Measurements from ENCODE around the gene ZNF586.
"Not testable (repeated sequence)": the region's sequence is repeated elsewhere in the genome, so short reads cannot be mapped to it uniquely, and the experiment has no call there.

Gene ZNF586

DNA sequence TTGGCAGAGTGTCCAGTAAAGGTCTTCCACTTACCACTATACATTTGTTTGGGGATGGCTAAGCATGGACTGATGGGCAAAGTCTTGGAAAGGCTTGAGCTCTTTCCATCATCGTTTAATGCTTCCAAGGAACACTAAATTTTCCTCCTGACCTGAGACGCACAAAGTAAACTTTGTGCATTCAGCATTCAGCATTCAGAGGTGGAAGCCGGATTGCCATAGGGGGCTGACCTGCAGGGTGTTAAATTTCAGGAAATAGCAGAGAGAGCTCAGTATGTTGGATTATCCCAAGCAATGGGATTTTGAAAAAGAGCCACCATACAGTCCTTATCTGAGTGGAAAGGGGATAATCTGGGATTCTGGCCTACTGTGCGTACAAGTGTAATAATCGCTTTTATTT is 31.2 kb downstream of the ZNF586 start:
- DNase-seq = no peak

DNA sequence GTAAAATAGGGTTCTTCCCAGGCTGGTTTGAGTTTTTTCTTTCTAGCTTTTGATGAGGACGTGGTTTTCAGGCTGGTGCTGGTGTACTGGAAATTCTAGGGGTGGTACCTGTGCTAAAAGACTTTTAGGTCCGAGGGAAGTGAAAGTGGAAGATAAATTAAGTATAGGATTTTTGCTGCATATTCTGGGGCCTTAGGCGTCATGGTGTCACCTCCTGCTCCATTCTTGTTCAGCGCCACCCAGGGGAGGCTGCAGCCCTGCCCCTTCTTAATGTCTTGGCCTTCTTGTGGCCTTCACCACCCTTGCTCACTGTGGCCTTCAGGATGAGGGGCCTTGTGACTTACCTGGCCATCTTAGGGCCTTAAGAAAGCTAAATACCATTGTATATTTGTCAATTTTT is 32.8 kb downstream of the ZNF586 start:
- DNase-seq = no peak

DNA sequence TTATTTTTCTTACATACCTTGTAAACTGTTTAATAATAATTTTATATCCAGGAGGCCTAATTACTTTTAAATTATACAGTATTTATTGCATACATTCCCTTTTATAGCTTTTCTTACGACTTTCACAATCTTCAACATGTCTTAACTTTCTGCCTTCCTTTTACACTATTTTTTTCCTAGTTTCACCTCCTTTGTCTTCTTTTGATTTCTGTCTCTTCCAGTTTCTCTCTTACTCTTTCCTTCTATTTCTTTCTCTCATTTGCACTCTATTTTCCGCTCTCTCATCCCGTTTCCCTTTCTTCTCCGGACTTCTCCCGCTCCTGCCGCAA is 33.8 kb downstream of the ZNF586 start:
- no peak for DNase-seq

DNA sequence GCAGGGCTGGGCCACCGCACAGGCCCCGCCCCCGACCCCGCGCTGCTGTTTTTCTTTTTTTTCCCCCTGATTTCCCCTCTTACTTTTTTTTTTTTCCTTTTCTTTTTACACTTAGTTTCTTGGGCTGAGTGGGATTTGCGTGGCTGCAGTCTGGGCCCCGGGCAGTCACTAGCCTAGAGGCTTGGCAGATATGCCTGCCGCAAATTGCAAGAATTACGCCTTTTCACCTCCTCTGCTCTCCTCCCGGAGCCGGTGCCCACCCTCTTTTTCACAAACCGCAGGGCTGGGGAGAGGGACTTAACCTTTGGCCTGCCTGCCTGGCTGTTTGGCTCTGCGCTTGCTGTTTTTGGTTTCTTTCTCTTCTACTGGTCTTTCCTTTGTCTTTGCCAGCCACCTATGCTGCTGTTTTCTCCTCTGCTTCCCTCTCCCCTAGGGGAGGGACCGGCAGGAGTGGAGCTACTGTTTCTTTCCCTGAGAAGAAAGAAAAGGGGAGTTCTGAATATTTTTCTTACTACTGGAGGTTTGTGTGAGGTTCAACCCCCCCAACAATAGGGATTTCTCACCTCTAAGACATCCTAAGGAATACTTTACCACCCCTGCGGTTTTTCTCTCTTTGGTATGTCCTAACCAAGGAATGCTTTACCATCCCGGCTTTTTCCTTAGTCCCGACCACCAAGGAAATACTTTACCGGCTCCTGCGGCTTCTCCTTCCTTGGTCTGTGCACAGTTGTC is 34.3 kb downstream of the ZNF586 start:
- DNase-seq = no peak

DNA sequence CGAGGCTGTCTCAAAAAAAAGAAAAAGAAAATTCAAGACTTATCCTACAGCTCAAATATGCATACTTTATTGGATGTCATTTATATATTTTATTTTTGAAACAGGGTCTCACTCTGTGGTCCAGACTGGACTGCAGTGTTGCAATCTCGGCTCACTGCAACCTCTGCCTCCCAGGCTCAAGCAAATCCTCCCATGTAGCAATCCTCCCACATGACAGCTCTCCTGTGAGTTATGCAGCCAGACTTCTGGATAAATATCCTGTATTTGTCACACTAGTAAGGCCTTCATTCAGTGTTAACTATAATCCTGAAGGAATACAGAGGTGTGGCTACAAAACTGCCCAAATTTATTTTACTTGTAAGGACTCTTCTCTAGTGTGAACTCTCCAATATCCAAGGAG is 38.1 kb downstream of the ZNF586 start:
- DNase-seq = no peak

DNA sequence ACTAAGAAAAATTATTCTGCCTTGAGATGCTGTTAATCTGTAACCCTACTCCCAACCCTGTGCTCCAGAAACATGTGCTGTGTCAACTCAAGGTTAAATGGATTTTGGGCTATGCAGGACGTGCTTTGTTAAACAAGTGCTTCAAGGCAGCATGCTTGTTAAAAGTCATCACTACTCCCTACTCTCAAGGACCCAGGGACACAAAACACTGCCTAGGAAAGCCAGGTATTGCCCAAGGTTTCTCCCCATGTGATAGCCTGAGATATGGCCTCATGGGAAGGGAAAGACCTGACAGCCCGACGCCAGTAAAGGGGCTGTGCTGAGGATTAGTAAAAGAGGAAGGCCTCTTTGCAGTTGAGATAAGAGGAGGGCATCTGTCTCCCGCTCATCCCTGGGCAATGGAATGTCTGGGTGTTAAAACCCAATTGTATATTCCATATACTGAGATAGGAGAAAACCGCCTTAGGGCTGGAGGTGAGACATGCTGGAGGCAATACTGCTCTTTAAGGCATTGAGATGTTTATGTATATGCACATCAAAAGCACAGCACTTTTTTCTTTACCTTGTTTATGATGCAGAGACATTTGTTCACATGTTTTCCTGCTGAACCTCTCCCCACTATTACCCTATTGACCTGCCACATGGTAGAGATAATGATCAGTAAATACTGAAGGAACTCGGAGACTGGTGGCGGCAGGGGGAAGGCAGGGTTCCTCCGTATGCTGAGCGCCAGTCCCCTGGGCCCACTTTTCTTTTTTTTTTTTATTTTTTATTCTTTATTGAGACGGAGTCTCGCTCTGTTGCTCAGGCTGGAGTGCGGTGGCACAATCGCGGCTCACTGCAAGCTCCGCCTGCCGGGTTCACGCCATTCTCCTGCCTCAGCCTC is 41.2 kb downstream of the ZNF586 start:
- not testable (repeated sequence) for DNase-seq

DNA sequence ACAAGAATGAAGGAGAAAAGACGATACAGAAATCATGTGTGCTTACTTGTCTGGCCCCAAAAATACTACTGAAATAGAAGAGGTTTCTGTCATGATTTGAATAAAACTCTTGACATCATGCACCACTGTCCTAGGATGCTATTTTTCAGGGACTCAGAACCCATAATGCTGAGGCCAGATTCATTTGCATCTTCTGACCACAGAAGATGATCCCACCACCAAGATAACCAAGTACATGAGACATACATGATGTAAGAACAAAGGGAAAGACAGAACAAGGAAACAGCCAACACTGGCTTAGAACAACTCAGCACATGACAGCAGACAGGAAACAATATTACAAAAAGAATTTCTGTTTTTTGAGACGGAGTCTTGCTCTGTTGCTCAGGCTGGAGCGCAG is 42.8 kb downstream of the ZNF586 start:
- no peak for DNase-seq

DNA sequence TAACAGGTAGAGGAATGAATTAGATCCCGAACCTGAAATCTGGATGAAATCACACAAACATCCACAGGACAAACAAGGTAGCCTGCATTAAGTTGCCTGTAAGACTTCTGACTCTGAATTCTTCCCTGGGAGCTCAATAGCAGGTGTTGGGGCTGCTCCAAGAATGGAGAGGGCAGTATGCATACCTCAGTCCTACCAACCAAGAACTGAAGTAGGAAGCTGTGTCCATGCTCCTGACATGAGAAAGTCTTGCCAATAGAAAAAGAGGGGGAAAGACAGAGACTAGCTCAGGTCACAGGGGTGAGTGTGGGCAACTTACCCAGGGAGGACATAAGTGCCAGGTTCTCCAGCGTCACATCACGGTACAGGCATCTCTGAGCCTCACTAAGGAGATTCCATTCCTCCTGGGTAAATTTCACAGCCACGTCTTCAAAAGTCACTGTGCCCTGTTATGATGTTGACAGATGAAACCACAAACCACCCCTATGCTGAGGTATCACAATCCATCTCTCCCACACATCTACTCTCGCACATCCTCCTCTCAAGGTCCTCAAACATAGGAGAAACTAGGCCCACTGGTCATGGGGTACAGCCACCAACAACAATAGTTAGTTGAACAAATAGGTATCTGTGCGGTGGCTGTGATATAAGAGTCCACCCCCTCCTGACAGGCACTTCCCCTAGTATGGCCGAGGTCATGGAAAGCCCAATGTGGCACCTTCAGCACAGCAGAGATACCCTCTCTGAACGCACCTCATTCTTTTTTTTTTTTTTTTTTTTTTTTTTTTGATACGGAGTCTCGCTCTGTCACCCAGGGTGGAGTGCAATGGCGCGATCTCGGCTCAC is 43.7 kb downstream of the ZNF586 start:
- DNase-seq = not testable (repeated sequence)

DNA sequence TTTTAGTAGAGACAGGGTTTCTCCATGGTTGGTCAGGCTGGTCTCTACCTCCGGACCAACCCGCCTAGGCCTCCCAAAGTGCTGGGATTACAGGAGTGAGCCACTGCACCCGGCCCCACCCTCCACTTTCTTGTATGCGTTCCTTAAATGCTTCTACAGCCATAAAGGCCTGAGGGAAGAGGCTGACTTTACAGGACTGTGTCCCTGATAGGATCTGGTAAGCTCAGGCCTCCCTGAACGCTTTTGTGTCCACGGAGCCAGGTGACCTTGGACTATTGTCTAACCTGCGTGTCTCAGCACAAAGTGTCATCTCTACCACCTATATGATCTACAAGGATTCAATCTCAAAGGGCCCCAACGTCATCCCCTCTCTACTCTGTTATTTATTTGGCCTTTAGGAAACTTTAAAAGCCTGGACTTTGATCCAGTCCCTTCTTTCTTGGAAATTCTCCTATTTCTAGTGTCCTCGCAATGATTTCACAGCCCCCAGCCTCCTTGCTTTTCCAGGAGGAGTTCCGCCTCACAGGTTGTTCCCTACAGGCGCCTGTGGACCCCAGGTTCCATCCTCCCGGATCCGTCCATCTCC is 44.5 kb downstream of the ZNF586 start:
- no peak for DNase-seq

DNA sequence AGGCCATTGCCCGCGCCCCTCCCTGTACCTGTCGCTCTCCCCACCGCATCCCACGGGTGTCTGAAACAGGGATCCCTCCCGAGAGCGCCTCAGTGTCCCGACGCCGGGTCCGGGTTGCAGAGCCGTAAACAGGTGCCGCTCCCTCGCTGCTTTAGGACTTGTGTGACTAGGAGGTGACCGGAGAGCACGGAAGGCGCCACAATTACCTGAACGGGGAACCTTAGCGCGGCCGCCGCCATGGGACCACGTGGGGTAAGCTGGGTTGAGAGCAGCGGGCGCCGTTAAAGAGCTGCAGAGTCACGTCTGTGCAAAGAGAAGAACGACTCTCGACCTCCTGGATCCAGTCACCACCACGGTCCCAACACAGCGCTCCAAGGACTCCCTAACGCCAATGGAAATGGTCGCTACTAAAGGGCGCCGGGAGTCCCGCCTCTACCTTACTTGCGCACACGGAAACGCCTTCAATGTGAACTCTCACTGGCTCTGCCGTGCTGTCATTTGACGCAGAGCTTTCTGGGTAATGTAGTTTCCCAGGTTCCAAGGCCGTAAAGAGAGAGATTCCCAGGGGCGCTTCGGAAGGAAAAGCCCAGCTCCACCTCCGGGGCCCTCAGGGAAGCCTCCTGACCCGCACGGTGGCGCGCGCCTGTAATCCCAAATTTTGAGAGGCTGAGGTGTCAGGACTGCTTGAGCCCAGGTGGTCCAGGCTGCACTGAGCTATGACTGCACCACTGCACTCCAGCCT is 45.2 kb downstream of the ZNF586 start, which contains the start of gene ZNF552:
TSS of gene ZNF552 (minus strand) at position 409 of the 742 bp plus-strand sequence. CDS start at position 239, 170 bp downstream.
- DNase-seq = peak; percentile 68

DNA sequence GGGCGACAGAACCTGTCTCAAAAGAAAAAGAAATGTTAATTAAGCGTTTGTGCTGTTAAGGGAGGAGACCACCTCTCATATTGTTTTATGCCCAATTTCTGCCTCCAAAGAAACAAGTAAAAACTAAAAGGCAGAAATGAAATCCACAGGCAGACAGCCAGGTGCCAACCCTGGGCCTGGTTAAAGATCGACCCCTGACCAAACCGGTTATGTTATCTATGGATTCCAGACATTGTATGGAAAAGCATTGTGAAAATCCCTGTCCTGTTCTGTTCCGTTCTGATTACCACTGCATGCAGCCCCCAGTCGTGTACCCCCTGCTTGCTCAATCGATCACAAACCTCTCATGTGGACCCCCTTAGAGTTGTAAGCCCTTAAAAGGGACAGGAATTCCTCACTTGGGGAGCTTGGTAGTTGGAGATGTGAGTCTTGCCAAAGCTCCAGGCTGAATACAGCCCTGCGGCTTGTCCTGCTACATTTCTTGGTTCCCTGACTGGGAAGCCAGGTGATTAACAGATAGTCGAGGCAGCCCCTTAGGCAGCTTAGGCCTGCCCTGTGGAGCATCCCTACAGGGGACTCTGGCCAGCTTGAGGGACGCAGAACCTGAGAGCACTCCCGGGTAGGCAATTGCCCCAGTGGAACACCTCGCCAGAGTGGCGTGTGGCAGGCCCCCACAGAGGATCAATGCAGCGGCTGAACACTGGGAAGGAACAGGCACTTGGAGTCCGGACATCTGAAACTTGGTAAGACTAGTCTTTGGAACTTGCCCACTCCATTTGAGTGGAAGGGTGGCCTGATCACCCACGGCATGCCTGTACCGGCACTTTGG is 46.0 kb downstream of the ZNF586 start:
- DNase-seq = no peak

DNA sequence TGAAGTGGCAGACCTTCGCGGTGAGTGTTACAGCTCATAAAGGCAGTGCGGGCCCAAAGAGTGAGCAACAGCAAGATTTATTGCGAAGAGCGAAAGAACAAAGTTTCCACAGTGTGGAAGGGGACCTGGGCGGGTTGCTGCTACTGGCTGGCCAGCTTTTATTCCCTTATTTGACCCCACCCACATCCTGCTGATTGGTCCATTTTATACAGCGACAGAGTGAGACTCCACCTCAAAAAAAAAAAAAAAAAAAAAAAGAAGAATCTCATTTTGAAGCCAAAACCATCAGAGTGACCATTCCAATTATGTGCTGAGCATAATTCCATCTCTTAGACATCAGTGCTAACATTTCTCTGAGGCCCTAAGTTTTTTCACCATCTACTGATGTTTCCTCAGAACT is 47.2 kb downstream of the ZNF586 start:
- no peak for DNase-seq

DNA sequence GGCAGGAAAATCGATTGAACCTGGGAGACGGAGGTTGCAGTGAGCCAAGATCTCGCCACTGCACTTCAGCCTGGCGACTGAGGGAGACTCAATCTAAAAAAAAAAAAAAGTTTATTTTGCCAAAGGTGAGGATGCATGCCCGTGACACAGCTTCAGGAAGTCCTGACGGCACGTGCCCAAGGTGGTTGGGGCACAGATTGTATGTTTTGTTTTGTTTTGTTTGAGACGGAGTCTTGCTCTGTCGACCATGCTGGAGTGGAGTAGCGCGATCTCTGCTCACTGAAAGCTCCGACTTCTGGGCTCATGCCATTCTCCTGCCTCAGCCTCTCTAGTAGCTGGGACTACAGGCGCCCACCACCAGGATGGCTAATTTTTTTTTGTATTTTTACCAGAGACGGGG is 48.5 kb downstream of the ZNF586 start:
- no peak for DNase-seq

DNA sequence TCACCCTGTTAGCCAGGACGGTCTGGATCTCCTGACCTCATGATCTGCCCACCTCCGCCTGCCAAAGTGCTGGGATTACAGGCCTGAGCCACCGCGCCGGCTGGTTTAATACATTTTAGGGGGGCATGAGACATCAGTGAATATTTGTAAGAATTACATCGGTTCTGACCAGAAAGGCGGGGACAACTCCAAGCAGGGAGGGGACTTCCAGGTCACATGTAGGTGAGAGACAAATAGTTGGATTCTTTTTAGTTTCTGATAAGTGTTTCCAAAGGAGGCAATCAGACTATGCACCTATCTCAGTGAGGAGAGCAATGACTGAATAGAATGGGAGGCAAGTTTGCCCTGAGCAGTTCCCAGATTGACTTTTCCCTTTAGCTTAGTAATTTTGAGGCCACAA is 48.9 kb downstream of the ZNF586 start:
- no peak for DNase-seq

DNA sequence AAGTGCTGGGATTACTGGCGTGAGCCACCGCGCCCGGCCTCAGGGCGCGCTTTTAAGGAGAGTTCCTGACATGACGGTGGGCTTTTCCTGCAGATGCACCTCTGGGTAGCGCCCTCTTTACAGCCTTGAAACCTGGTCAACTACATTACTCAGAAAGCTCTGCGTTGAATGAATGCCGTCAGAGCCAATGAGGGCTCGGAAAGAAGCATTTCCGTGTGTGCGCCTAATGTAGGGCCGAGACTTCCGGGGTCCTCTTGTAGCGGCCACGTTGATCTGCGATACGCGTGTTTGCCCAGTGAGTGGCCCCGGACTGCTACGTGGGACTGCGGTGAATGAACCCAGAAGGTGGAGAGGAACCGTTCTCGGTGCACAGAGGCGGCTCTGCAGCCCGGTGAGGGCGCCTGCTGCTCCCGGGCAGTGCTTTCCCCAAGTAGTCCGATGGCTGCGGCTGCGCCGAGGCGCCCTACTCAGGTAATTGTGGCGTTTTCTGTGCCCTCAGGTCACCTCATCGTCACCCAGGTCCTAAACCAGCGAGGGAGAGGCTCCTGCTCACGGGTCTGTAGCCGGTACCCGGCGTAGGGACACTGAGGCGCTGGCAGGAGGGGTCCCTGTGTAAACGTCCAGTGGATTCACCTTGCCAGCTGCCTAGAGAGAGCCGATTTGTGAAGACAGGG is 50.1 kb downstream of the ZNF586 start:
- DNase-seq = peak; percentile 77

DNA sequence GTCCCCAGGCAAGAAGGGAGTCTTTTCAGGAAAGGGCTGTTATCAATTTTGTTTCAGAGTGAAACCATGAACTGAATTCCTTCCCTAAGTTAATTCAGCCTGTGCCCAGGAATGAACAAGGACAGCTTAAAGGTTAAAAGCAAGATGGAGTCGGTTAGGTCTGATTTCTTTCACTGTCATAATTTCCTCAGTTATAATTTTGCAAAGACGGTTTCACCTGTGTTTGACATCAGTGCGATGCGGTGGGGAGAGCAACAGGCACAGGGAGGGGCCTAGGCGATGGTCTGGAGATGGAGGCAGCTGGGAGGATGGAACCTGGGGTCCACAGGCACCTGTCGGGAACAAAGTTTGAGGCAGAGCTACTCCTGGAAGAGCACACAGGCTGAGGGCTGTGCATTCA is 51.1 kb downstream of the ZNF586 start:
- DNase-seq = no peak

DNA sequence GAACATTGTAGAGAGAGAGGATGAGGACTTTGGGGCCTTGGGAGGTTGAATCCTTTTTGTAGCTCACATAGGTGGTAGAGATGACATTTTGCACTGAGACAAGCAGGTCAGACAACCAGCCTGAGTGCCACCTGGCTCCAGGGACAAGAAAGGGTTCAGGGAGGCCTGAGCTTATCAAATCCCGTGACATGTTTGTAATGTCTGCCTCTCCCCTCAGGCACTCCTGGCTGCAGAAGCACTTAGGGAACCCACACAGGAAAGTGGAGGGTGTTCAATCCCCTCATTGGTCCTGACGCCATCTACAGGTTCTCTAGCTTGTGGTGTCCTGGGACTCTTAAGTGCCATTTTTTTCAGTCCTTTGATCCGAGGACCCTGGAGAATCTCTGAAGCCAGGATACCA is 51.6 kb downstream of the ZNF586 start:
- not testable (repeated sequence) for DNase-seq

DNA sequence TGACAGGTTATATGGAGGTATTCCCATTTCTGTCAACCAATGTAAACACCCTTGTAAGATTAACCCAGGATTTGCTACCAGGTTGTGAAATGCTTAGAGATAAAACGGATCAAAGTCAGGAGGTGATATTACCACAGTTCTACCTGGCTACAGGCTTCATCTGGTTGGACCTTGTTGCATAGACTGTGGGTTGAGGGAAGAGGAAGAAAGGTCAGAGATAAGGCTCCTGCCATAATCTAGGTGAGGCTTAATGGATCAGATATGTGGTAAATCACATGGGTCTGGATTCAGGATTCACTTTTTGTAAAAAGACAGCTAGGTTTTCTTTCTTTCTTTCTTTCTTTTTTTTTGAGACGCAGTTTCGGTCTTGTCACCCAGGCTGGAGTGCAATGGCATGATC is 52.0 kb downstream of the ZNF586 start:
- not testable (repeated sequence) for DNase-seq

DNA sequence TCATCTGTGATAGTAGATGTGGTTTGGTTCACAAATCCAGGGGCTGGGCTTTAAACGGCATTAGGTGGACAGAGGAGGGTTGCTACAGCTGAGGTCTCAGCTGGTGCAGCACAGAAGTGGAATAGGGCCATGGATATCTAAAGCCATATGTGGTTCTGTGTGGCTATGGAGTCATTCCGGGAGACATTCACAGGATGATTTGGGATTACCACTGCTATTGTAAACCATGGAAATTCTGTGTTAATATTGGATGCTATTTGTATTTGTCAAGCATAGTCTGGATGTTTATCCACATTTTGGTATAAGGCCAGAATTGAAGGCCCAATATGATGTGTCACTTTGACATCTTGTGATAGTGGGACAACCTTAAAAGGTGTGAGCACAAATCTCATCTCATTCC is 53.7 kb downstream of the ZNF586 start:
- not testable (repeated sequence) for DNase-seq

DNA sequence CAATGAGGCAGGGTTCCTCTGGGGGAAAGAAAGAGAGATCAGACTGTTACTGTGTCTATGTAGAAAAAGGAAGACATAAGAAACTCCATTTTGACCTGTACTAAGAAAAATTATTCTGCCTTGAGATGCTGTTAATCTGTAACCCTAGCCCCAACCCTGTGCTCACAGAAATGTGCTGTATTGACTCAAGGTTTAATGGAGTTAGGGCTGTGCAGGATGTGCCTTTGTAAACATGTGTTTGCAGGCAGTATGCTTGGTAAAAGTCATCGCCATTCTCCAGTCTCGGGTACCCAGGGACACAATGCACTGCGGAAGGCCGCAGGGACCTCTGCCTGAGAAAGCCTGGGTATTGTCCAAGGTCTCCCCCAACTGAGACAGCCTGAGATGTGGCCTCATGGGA is 54.1 kb downstream of the ZNF586 start:
- DNase-seq = not testable (repeated sequence)

DNA sequence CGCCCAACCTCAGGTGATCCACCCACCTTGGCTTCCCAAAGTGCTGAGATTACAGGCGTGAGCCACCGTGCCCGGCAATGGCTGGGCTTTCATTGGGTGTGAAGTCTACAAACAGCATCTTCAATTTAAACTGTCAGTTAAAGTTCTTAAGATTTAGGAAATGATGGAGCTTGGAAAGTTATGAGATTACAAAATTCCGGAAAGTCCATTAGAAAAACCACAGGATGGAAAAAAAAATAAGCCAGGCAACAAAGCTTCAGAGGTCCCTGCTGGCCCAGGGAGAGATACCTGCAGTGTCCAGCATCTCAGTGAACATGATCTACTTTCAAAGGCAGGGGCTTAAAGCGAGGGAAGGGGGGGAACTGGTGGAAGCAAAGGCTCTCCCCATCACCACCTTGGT is 56.0 kb downstream of the ZNF586 start:
- DNase-seq = no peak

Data from activated gamma-delta T cell treated with Interleukin-2 at 50 U/mL for 16 hours (primary cell).